GM21515 (cell line): ENCODE measurements around the gene VWA3A.
"Not testable (repeated sequence)": the region's sequence is repeated elsewhere in the genome, so short reads cannot be mapped to it uniquely, and the experiment has no call there.

ENCODE experiments used
- ATAC-seq: cut with Tn5 transposase; IDR thresholded peaks from one replicate; pipeline ENCODE4 v1.9.1; 2021; ENCODE audit not compliant: unreplicated experiment

The VWA3A gene

DNA sequence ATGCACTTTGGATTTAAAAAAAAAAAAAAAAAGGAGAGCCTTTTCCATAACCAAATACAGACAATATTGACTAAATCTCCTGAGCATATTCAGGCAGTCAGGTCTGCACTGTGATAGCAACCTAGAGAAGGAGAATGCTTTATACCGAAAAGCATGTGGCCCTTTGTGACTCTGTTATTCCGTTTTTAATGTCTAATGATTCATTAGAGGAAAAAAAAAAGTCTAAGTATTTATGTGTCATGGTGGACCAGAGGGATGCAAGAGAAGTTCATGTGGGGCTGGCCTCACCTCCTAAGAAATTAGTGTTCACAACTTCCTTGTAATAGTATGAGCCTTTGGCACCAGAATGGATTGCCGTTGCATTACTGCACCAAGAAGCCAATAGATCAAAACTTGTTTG is 11.3 kb upstream of the VWA3A start:
- no peak for ATAC-seq

DNA sequence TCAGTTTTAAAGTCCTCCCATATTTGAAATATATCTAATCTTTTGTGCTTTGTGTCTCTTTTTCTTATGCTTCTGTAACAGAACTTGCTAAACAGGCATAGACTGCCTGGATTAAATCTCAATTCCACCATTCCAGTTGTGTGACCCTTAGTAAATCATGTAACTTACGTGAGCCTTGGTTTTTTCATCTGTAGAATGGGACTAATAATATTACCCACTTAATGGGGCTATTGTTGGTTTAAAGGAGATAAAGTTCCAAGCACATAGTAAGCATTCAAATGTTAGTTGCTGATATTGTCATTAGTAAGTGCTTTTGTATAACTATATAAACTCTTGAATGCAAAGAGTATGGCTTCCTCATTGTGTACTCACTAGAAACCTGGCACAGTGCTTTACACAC is 5.9 kb upstream of the VWA3A start:
- no peak for ATAC-seq

DNA sequence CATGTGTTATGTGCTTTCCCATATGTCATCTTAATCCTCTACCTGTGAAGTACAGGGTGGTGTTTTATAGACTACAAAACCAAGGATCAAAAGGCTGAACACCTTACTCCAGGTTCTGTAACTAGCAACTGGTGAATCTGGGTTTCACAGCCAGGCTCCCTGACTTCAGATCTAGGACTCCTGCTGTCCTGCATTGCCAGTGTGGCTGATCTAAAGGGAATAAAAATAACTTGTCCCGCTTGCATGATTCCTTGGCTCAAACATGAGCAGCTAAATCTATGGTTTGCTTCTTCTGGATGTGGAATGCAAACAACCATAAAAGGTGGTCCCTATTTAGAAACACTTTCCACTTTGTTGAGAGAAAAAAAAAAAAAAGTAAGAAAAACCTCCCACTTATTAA is 3.7 kb upstream of the VWA3A start:
- ATAC-seq: no peak

DNA sequence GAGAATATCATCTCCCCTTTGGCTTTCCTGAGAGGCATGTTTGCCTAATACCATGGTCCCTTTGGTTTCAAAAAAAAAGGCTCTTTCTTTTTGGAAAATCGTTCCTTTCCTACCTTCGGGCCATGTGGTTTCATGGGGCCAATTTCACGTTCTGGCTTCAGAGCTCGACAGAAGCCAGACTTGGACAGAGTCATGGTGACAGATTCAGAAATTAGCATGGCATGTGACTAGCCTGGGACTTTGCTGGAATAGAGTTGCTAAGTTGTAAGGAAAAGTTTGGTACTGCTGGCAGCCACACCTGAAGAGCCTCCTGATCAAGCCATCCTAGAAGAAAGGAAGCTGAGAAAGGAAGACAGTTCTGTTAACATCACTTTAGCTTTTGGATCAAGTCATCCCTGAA is 2.4 kb upstream of the VWA3A start:
- no peak for ATAC-seq

DNA sequence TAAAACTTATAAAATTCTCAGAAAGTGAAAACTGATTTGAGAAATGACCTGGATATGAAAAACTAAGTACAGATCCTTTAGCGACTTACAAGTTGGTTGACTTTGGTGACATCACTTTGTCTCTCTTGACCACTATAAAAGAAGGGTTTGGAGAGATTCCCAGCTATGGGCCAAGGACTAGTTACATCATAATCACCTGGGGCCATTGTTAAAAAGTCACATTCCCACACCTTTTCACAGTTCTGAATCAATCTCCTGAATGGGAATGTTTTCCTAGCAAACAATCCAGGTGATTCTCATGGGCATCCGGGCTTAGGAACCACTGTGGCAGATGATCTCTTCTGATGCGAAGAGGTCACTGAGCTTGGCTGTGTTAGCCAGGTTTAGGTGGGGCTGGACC is 620 bp upstream of the VWA3A start:
- ATAC-seq: no peak

DNA sequence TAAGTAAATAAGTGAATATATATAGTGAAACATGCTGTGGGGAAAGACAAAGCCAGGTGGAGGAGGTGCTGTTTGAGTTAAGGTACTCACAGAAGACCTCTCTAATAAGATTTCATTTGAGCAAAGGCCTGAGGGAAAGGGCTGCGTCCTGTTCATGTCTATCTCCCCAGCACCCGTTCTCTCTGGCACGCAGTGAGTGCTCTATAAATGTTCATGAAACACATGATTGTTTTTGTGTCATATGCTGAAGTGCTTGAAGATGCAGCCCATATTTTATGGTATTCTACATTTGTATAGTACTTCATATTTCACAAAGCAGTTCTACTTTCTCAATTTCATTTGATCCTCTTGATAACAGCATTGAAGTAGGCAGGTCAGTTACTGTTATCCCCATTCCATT is 990 bp downstream of the VWA3A start:
- ATAC-seq: no peak

DNA sequence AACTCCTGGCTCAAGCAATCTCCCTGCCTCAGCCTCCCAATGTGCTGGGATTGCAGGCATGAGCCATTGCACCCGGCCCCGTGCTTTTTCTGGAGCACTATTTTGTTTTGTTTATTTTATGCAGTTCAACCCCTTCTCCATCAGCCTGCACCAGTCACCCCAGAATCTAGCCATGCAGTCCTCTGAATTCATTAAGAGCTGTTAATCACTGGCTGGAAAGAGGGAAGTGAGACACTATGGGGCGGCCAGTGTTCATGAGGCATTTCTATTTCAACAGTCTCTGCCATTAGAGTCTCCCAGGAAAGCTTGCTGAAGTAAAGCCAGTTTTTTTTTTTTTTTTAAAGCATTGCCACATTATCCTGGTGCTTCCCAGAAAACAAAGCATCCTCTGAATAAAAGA is 1.7 kb downstream of the VWA3A start:
- ATAC-seq: no peak

DNA sequence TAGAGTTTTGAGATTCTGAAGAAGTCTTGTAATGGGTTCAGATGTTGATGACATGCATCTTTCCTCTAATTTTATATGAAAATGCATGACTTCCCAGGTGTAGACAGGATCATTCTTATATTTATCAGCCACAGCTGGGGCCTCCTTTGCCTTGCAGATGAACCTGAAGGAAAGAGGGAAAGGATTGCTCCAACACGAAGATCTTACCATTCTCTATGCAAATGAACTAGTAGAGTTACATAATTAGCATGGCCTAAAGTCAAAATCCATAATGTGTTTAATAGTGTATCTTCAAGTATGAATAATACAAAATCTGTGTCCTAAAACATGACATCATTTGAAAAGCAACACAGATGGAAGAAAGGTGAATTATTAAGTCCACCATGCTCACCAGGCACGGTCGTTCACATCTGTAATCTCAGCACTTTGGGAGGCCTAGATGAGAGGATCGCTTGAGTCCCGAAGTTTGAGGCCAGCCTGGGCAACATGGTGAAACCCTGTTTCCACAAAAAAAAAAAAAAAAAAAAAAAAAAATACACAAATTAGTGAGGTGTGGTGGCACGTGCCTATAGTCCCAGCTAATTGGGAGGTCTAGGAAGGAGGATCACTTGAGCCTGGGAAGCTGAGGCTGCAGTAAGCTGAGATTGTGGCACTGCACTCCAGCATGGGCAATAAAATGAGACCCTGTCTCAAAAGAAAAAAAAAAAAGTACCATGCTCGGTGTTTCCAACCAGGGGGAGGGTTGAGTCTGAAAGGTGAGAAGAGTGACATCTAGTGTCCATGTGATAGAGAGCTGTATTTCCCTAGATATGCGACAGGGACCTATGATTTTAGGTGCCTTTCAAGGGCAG is 6.3 kb downstream of the VWA3A start:
- no peak for ATAC-seq

DNA sequence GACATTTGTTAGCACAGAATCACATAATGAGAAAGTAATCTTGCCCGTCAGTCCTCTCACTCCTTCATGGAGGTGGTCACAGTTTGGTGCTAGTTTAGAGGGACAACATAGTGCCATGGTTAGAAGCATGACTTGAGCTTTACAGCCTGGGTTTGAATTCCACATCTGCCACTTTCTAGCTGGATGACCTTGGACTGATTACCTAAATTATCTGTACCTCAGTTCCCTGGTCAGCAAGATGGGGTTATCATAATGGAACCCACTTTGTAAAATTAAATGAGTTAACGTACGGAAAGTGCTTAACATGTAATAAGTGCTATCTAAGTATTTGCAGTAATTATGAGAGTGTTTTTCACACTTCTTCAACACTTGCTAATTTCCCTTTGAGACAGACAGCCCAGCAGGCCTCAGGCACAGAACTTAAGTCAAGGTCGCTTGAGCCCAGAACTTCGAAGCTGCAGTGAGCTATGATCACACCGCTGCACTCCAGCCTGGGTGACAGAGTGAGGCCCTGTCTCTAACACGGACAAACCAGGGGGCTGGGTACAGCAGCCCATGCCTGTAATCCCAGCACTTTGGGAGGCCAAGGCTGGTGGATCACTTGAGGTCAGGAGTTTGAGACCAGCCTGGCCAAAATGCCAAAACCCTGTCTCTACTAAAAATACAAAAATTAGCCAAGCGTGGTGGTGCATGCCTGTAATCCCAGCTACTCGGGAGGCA is 7.1 kb downstream of the VWA3A start:
- ATAC-seq: no peak

DNA sequence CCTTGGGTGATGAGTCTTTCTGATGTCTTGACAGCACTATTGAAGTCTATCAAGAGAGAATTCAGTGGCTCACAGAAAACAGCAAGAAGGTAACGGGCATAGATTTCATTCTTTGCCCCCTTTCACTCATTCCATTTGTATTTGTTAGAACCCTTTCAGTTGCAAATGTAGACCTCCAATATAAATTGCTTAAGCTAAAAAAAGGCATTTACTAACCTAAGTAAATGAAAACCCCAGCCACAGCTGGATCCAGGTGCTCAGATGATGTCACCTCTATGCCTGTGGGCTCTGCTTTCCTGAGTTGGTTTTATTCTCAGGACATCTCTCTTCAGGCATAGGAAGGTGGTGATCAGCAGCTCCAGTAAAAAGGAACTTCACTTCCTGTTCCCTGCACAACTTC is 11.1 kb downstream of the VWA3A start:
- no peak for ATAC-seq

DNA sequence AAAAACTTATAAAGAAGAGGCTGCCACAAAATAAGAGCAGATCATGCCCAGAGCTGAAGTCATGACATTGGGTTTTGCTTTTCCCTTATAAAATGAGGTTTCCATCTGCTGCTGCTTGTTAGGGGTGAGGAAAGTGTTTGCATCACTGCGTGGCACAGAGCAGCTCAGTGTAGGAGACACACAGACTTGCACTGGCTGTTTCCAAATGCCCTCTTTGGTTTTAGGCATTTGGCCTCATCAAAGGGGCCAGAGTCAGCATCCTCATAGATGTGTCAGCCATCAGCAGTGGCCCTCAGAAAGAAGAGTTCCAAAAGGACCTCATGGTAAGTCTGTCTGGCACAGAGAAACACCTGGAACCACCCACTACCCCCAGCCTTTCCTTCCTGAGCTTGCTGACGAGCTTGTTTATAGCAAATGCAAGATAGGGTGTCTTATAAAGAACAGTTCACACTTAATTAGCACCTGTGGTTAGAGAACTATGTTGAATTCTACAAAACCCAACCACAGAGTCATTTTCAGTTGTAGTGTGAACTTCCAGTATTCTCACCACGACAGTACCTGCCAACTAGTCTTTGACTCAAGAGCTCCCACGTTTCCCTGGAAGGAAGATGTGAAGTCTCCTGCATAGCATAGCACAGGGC is 17.0 kb downstream of the VWA3A start:
- ATAC-seq: no peak

DNA sequence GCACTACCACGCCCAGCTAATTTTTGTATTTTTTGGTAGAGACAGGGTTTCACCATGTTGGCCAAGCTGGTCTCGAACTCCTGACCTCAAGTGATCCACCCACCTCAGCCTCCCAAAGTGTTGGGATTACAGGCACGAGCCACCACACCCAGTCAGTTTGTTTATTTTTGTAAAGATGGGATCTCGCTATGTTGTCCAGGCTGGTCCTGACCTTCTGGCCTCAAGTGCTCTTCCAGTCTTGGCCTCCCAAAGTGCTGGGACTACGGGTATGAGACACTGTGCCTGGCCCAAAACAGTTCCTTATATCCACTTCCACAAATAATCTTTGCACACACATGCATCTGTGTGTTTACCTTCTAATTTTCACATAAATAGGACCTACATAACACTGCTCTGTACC is 19.3 kb downstream of the VWA3A start:
- ATAC-seq: not testable (repeated sequence)

DNA sequence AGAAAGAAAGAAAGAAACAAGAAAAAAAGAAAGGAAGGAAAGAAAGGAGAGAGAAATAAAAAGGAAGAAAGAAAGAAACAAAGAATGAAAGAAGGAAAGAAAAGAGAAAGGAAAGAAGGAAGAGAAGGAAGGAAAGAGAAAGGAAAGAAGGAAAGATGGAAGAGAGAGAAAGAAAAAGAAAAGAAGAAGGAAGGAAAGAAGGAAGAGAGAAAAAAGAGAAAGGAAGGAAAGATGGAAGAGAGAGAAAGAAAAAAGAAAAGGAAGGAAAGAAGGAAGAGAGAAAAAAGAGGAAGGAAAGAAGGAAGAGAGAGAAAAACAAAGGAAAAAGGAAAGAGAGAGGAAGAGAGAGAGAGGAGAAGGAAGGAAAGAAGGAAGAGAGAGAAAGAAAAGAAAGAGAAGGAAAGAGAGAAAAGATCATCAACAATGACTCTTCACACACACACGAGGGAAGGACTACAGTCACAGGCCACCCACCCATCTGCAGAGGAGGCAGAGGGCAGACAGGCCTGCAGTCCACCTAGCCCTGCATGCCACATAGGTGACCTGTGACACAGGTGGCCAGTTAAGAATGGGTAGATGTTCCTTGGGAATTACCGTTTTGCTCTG is 23.9 kb downstream of the VWA3A start:
- ATAC-seq: no peak

DNA sequence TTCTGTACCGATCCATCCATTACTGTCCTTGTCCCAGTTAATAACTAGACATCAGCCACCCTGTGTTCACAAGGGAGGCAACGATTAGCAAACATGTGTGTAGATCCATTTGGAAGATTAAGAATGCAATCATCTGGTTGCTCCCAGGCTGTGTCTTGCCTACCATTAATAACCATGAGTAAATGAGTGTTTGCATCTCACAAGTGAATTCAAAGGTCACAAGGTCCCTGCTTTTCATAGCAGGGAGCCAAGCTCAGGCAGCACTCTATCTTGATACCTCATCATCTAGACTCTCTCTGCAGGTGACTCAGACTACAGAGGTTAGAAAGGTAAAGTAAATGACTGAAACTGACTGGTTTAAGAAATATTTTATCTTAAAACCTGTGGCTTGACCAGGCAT is 25.3 kb downstream of the VWA3A start:
- ATAC-seq: no peak

DNA sequence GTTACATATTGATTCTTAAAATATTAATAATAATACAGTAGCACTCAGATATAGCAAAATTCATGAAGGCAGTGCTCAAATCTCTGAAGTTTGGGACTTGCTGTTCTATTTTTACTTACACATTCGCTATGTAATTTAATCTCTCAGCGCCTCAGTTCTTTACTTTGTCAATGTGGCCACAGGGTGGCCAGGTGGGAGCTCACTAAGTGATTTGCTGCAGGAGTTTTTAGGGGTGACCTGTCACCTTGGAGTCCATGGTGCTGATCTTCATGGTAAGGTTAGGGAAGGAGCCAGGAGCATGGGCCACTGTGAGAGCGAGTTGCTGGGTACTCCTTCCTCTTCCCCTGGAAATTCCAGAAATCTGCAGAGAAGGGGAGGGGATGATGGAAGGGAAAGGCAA is 28.1 kb downstream of the VWA3A start:
- no peak for ATAC-seq

DNA sequence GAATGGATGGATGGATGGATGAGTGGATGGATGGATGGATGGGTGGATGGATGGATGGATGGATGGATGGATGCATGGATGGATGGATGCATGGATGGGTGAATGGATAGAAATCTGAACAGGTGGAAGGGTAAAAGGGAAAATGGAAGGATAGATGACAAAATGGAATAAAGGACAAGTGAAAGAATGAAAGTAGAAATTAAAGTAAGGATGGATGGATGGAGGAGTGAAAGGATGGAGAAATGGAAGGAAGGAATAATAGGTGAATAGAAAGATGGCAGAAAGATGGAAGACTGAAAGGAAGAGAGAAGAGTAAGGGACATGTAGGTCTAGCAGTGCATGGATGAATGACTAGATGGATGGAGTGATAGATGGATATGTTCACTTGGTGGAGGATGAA is 29.9 kb downstream of the VWA3A start:
- ATAC-seq: no peak

DNA sequence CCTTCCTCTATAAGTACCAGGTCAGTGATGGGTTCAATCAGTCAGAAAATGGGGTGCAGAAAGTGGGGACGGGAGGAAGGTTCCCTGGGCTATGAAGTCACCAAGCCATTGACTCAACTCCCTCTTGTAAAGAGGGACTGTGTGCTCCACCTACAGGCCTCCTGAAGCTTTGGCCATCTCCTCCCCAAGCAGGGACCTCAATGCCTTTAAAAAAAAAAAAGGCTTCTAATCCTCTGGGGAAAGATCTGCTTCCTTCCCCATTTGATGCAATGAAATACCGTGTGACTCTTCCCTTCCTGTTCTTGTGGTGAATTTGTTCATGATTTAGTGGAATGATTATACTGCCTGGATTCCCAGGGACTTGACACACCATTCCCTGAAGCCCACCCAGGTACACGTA is 30.8 kb downstream of the VWA3A start:
- ATAC-seq: no peak

DNA sequence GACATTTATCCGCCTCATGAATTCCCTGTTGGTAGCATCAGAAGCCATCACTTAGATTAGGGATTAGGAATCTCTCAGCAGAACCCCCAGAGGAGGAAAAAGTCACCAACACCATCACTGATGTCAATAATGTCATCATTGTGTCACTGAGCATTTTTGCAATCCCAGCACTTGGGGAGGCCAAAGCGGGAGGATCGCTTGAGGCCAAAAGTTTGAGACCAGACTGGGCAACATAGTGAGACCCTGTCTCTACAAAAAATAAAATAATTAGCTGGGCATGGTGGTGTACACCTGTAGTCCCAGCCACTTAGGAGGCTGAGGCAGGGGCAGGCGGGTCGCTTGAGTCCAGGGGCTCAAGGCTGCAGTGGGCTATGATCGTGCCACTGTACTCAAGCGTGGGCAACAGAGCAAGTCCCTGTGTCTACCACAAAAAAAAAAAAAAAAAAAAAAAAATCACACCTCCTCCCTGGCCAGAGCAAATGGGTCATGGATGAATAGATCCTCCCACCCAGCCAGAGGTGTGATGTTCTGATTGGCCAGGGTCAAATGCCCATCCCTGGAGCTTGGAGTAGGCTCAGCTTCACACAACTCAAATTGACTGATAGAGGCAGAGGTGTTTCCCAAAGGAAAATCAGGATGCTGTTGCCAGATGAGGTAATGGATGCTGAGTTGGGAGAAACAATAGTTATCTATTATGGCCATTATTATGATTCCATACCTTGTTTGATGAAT is 31.6 kb downstream of the VWA3A start:
- ATAC-seq: no peak

DNA sequence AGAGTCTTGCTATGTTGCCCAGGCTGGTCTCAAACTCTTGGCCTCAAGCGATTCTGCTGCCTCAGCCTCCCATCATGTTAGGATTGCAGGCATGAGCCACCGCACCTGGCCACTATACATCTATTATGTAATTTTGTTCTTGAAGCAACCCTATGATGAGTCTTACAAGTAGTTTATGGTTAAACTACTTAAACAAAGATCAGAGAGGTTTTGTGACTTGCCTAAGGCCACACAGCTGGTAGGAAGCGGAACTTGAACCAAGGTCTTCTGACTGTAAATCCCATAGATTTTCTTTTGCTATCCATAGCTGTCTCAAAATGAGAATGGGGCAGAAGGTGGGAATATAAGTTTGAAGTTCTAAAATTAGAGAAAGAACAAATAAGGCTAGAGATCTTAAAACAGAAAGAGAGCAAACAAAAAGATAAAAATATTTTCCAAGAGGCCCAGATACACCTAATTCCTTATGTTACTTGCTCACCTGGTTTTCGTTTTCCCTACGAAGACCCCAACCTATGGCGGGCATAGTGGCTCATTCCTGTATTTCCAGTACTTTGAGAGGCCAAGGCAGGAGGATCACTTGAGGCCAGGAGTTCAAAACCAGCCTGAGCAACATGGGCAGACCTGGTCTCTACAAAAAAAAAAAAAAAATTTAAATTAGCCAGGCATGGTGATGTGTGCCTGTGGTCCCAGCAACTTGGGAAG is 32.4 kb downstream of the VWA3A start:
- ATAC-seq: no peak

DNA sequence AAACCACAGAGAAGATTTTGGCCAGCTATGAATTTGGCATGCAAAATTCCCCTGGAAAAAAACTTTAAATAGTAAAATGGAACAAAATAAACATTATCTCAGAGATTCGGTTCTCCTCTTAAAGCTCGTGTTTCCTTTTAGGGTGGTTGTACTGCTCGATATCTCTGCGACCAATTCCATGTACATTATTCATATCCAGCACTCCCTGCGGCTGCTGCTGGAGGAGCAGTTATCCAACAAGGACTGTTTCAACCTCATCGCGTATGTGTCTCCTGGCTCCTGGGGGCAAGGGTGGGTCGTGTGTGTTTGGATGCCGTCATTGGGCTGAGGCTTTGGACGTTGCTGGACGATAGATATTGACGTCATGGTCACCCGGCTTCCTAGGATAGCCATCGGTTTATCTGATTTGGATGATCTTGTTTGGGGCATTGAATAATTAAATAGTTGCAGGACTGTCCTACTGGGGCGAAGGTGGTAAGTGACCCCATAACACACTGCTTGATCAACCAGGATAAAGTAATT is 33.8 kb downstream of the VWA3A start:
- no peak for ATAC-seq
